DND-41 (cell line): ENCODE measurements around the gene AHRR.

Source experiments
- CTCF ChIP-seq: IDR thresholded peaks from 2 replicates; pipeline ENCODE4 v1.5.1; 2012; ENCODE audit warnings: borderline replicate concordance, low read length, moderate library complexity, mild to moderate bottlenecking; ENCODE audit not compliant: poor library complexity, severe bottlenecking; ENCODE audit errors: extremely low read depth
- EZH2 ChIP-seq: IDR thresholded peaks from 3 replicates; pipeline ENCODE4 v1.6.1; 2012; ENCODE audit warnings: borderline replicate concordance, low read depth, mild to moderate bottlenecking, moderate library complexity, low read length, inconsistent platforms; ENCODE audit not compliant: severe bottlenecking

- no peak for TF ChIP-seq CTCF
- no peak for TF ChIP-seq EZH2
Observed at GRCh38 chr5:375921-376798, 54.6 kb downstream of the AHRR start.
